PFSK-1 (cell line): ENCODE data around the gene NOL6.

Experiments used
- POLR2AphosphoS5 ChIP-seq: IDR thresholded peaks from 2 replicates; pipeline ENCODE4 v1.6.1; 2012; ENCODE audit warnings: low read depth, mild to moderate bottlenecking, control low read depth, low read length, moderate library complexity
- REST ChIP-seq, 2 experiments: IDR thresholded peaks; 2 replicates each; pipeline versions ENCODE4 v1.6.1 to v1.8.0; 2011 to 2012; ENCODE audit warnings: low read depth in 2 of 2, low read length in 2 of 2, control low read depth in 1 of 2, inconsistent platforms in 1 of 2, mild to moderate bottlenecking in 1 of 2, moderate library complexity in 1 of 2; ENCODE audit not compliant: insufficient read depth in 1 of 2

- TF ChIP-seq REST (IDR thresholded peaks at IDR 0.05; ENCODE audit: insufficient read depth in 1 of 2, low read depth in 2 of 2, low read length in 2 of 2) (no peak), POLR2AphosphoS5 (no peak)
Measured at GRCh38 chr9:33443047-33443446, 30.7 kb downstream of the NOL6 start.
